Transverse colon (tissue), 3 donors: ENCODE results near the gene CMTM3.

ENCODE experiments used
- POLR2A ChIP-seq: fragments of 450-650 bp; IDR thresholded peaks from one replicate; pipeline ENCODE4 v1.6.1; 2016; ENCODE audit warnings: antibody characterized with exemption, mild to moderate bottlenecking, moderate library complexity
- TF ChIP-seq, protein P1 (sequence below), 5 experiments: fragments of 200-600 bp in 3 of 5; fragments of 450-650 bp in 2 of 5; sonication (generic) in 3 of 5; IDR thresholded peaks; 1 replicate in 2 of 5; 2 replicates in 3 of 5; pipeline ENCODE4 v1.5.1; 2016 to 2017; ENCODE audit warnings: antibody characterized with exemption in 5 of 5, inconsistent platforms in 3 of 5, mild to moderate bottlenecking in 2 of 5, moderate library complexity in 1 of 5

GRCh38 chr16:66594739-66595138 lies 9.8 kb upstream of the CMTM3 start:
- TF ChIP-seq, protein P1, sequence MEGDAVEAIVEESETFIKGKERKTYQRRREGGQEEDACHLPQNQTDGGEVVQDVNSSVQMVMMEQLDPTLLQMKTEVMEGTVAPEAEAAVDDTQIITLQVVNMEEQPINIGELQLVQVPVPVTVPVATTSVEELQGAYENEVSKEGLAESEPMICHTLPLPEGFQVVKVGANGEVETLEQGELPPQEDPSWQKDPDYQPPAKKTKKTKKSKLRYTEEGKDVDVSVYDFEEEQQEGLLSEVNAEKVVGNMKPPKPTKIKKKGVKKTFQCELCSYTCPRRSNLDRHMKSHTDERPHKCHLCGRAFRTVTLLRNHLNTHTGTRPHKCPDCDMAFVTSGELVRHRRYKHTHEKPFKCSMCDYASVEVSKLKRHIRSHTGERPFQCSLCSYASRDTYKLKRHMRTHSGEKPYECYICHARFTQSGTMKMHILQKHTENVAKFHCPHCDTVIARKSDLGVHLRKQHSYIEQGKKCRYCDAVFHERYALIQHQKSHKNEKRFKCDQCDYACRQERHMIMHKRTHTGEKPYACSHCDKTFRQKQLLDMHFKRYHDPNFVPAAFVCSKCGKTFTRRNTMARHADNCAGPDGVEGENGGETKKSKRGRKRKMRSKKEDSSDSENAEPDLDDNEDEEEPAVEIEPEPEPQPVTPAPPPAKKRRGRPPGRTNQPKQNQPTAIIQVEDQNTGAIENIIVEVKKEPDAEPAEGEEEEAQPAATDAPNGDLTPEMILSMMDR (IDR thresholded peaks at IDR 0.05) = no peak
- no peak for TF ChIP-seq POLR2A
